HepG2 (cell line): Measurements from ENCODE around the gene PKDREJ. TPM values are rescaled to one million over a fixed set of nuclear protein-coding genes. Genes with fewer than 3 reads are reported as not detected.
A peak's percentile ranks its signal among the peaks of the same experiment; 100 is the strongest.

Experiments used
- DZIP1 ChIP-seq: sonication (generic); formaldehyde crosslinking; IDR thresholded peaks from 2 replicates; pipeline ENCODE4 v1.5.0; 2020; ENCODE audit warnings: mild to moderate bottlenecking, missing genetic modification reagents
- FOXC1 ChIP-seq: sonication (generic); formaldehyde crosslinking; IDR thresholded peaks from 2 replicates; pipeline ENCODE4 v1.8.0; 2022; ENCODE audit warnings: mild to moderate bottlenecking, missing genetic modification reagents, borderline replicate concordance
- FOXO4 ChIP-seq: sonication (generic); formaldehyde crosslinking; conservative IDR thresholded peaks from 2 replicates; pipeline ENCODE4 v1.8.1; 2023; ENCODE audit warnings: missing genetic modification reagents
- FUBP1 ChIP-seq: sonication (generic); formaldehyde crosslinking; IDR thresholded peaks from 2 replicates; pipeline ENCODE4 v1.5.1; 2020; ENCODE audit warnings: missing genetic modification reagents, mild to moderate bottlenecking, borderline replicate concordance
- PAWR ChIP-seq: sonication (generic); formaldehyde crosslinking; IDR thresholded peaks from 2 replicates; pipeline ENCODE4 v1.4.0; 2020; ENCODE audit warnings: missing genetic modification reagents, mild to moderate bottlenecking, borderline replicate concordance
- RBM22 ChIP-seq: fragments of 200-400 bp; formaldehyde crosslinking; optimal IDR thresholded peaks from 2 replicates; pipeline ENCODE3; 2017; ENCODE audit warnings: mild to moderate bottlenecking, low read length, moderate library complexity
- SNAPC5 ChIP-seq: sonication (generic); formaldehyde crosslinking; IDR thresholded peaks from 2 replicates; pipeline ENCODE4 v1.8.1; 2023; ENCODE audit warnings: mild to moderate bottlenecking, missing genetic modification reagents, borderline replicate concordance
- SRSF1 ChIP-seq: fragments of 200-400 bp; formaldehyde crosslinking; optimal IDR thresholded peaks from 2 replicates; pipeline ENCODE3; 2017; ENCODE audit warnings: mild to moderate bottlenecking, low read depth, low read length, moderate library complexity
- TFDP2 ChIP-seq: sonication (generic); formaldehyde crosslinking; IDR thresholded peaks from 2 replicates; pipeline ENCODE4 v1.4.0; 2020; ENCODE audit warnings: missing genetic modification reagents
- THAP7 ChIP-seq: sonication (generic); formaldehyde crosslinking; IDR thresholded peaks from 2 replicates; pipeline ENCODE4 v1.8.1; 2023; ENCODE audit warnings: mild to moderate bottlenecking, missing genetic modification reagents
- ZKSCAN8 ChIP-seq: IDR thresholded peaks from 2 replicates; pipeline ENCODE4 v1.6.1; 2016; ENCODE audit warnings: borderline replicate concordance, missing genetic modification reagents, missing compliant biosample characterization
- ZNF879 ChIP-seq: sonication (generic); formaldehyde crosslinking; IDR thresholded peaks from 2 replicates; pipeline ENCODE4 v1.8.1; 2023; ENCODE audit warnings: missing genetic modification reagents
- ZNF891 ChIP-seq: sonication (generic); formaldehyde crosslinking; IDR thresholded peaks from 2 replicates; pipeline ENCODE4 v1.5.0; 2020; ENCODE audit warnings: mild to moderate bottlenecking, missing genetic modification reagents
- ZSCAN31 ChIP-seq: sonication (generic); formaldehyde crosslinking; IDR thresholded peaks from 2 replicates; pipeline ENCODE4 v1.5.0; 2020; ENCODE audit warnings: low read depth, mild to moderate bottlenecking, missing genetic modification reagents
- polyA plus RNA-seq, 8 experiments: library from polyadenylated mRNA; depleted of rRNA in 3 of 8; stranded (reverse) in 7 of 8; unstranded in 1 of 8; fragments of >200 nt; fragmentation: Illumina TruSeq in 4 of 8; extraction: Trizol in 4 of 8; gene quantifications; 2 replicates each; pipeline versions ENCODE4 v1.2.1 to v1.2.3, GENCODE V29; 2011 to 2016; ENCODE audit warnings: low read depth in 4 of 8, missing spikeins in 1 of 8, mixed read lengths in 1 of 8; ENCODE audit not compliant: insufficient read depth in 1 of 8
- total RNA-seq, 5 experiments: library from RNA; depleted of rRNA; stranded (reverse); fragments of >200 nt; fragmentation: Illumina TruSeq; extraction: Trizol; gene quantifications; 2 replicates each; pipeline ENCODE4 v1.2.3, GENCODE V29; 2016; ENCODE audit warnings: low read depth in 1 of 5

Gene PKDREJ
- total and polyA plus RNA-seq, 2 of the 13 experiments (the other 11 are each of a cell fraction or from before 2014, with no cell fraction given), result not detected

GRCh38 chr22:46286941-46287872, 24.1 kb upstream of the PKDREJ start (continued):
- no peak for TF ChIP-seq FOXC1 (CRISPR knock-in tag)
- no peak for TF ChIP-seq THAP7 (CRISPR knock-in tag)
- no peak for TF ChIP-seq SNAPC5 (CRISPR knock-in tag)
- no peak for TF ChIP-seq ZNF879 (CRISPR knock-in tag)
- no peak for TF ChIP-seq FOXO4 (CRISPR knock-in tag)
- no peak for TF ChIP-seq ZSCAN31
- peak; percentile 5 for TF ChIP-seq RBM22
- no peak for TF ChIP-seq PAWR (CRISPR knock-in tag)
- TF ChIP-seq ZNF891 (CRISPR knock-in tag), result 0 out of 2 replicates have a peak, but pooled peaks have one; percentile 45
- no peak for TF ChIP-seq ZKSCAN8 (CRISPR knock-in tag)
- no peak for TF ChIP-seq DZIP1 (CRISPR knock-in tag)
- TF ChIP-seq SRSF1, result no peak
- no peak for TF ChIP-seq TFDP2 (CRISPR knock-in tag)
- no peak for TF ChIP-seq FUBP1
